Activated naive CD8-positive, alpha-beta T cell treated with anti-CD3 and anti-CD28 coated beads, Interleukin-2, amount 50 U/mL, for 24 hours (primary cell): Measurements from ENCODE around the gene CUL9.
A peak's percentile ranks its signal among the peaks of the same experiment; 100 is the strongest.

ENCODE experiments used
- ATAC-seq: fragments of 150-1000 bp; cut with Tn5 transposase; one replicate; pipeline ENCODE4 v1.10.0; 2021
- DNase-seq: peaks from one replicate; pipeline ENCODE4 v3.0.0; 2021
- H3K27ac Mint-ChIP-seq: one replicate; pipeline ENCODE4 v1.8.0; 2021; ENCODE audit warnings: mild to moderate bottlenecking, mixed read lengths
- H3K27me3 Mint-ChIP-seq: one replicate; pipeline ENCODE4 v1.8.0; 2021; ENCODE audit warnings: mixed read lengths
- H3K36me3 Mint-ChIP-seq: one replicate; pipeline ENCODE4 v1.8.0; 2021; ENCODE audit warnings: low read depth, mixed read lengths
- H3K4me1 Mint-ChIP-seq: one replicate; pipeline ENCODE4 v1.8.0; 2021; ENCODE audit warnings: mixed read lengths
- H3K4me3 Mint-ChIP-seq: one replicate; pipeline ENCODE4 v1.8.0; 2021; ENCODE audit warnings: mild to moderate bottlenecking, moderate library complexity, mixed read lengths
- H3K9me3 Mint-ChIP-seq: one replicate; pipeline ENCODE4 v1.8.0; 2021; ENCODE audit warnings: mixed read lengths

CUL9 gene

GRCh38 chr6:43221046-43221972, 39.3 kb downstream of the CUL9 start:
- no peaks in the 10 kb centered on the region for H3K9me3 Mint-ChIP-seq
- H3K27me3 Mint-ChIP-seq = no peaks in the 10 kb centered on the region
- H3K36me3 Mint-ChIP-seq = peaks cover 25% of the 10 kb centered on the region
- H3K4me3 Mint-ChIP-seq = no peak overlapping the region
- H3K27ac Mint-ChIP-seq = no peak overlapping the region
- ATAC-seq (no peak), DNase-seq (no peak)
- peaks cover 45% of the 10 kb centered on the region for H3K4me1 Mint-ChIP-seq

GRCh38 chr6:43222418-43223059, 40.5 kb downstream of the CUL9 start:
- no peak overlapping the region for H3K4me3 Mint-ChIP-seq
- no peaks in the 10 kb centered on the region for H3K27me3 Mint-ChIP-seq
- no peak for DNase-seq
- ATAC-seq = no peak
- H3K27ac Mint-ChIP-seq = peak overlapping the region; percentile 50
- no peaks in the 10 kb centered on the region for H3K9me3 Mint-ChIP-seq
- peaks cover 52% of the 10 kb centered on the region for H3K4me1 Mint-ChIP-seq
- H3K36me3 Mint-ChIP-seq = peaks cover 29% of the 10 kb centered on the region

GRCh38 chr6:43223175-43223574, 41.2 kb downstream of the CUL9 start:
- no peak for ATAC-seq
- DNase-seq = no peak
- Mint-ChIP-seq H3K27me3 (no peaks in the 10 kb centered on the region), H3K9me3 (no peaks in the 10 kb centered on the region), H3K4me3 (no peak overlapping the region), H3K27ac (peak overlapping the region; percentile 50), H3K4me1 (peaks cover 59% of the 10 kb centered on the region), H3K36me3 (peaks cover 31% of the 10 kb centered on the region)

- peak overlapping the region; percentile 33 for H3K4me3 Mint-ChIP-seq
- H3K36me3 Mint-ChIP-seq = peaks cover 26% of the 10 kb centered on the region
- peak overlapping the region; percentile 8 for H3K27ac Mint-ChIP-seq
- no peaks in the 10 kb centered on the region for H3K9me3 Mint-ChIP-seq
- peaks cover under 1% of the 10 kb centered on the region for H3K27me3 Mint-ChIP-seq
- H3K4me1 Mint-ChIP-seq = peaks cover 68% of the 10 kb centered on the region
- ATAC-seq (no peak), DNase-seq (no peak)
Observed at GRCh38 chr6:43226192-43226851, 44.3 kb downstream of the CUL9 start.

GRCh38 chr6:43228951-43229802, 47.2 kb downstream of the CUL9 start, which contains the start of gene DNPH1:
Gene DNPH1, minus strand, starts transcription at chr6:43229481. Its CDS starts 25 bp downstream, at chr6:43229456.
- H3K4me3 Mint-ChIP-seq = peak within 1 kb of the TSS; percentile 91
- peak within 1 kb of the TSS; percentile 91 for H3K27ac Mint-ChIP-seq
- peaks cover 47% of the 10 kb centered on the region for H3K4me1 Mint-ChIP-seq
- peak; percentile 88 for DNase-seq
- H3K9me3 Mint-ChIP-seq = no peaks in the 10 kb centered on the region
- H3K36me3 Mint-ChIP-seq = peaks cover 22% of the 10 kb centered on the region
- H3K27me3 Mint-ChIP-seq = peaks cover 3% of the 10 kb centered on the region
- peak; percentile 86 for ATAC-seq

GRCh38 chr6:43229803-43230620, 48.0 kb downstream of the CUL9 start:
- Mint-ChIP-seq H3K27ac (peak overlapping the region; percentile 87), H3K4me3 (peak overlapping the region; percentile 91), H3K9me3 (no peaks in the 10 kb centered on the region), H3K36me3 (peaks cover 20% of the 10 kb centered on the region), H3K27me3 (peaks cover 3% of the 10 kb centered on the region), H3K4me1 (peaks cover 40% of the 10 kb centered on the region)
- ATAC-seq (no peak), DNase-seq (no peak)

GRCh38 chr6:43231053-43231452, 49.1 kb downstream of the CUL9 start:
- Mint-ChIP-seq H3K27me3 (peaks cover 3% of the 10 kb centered on the region), H3K4me1 (peaks cover 29% of the 10 kb centered on the region), H3K4me3 (no peak overlapping the region), H3K9me3 (no peaks in the 10 kb centered on the region), H3K36me3 (peaks cover 12% of the 10 kb centered on the region), H3K27ac (no peak overlapping the region)
- no peak for DNase-seq
- ATAC-seq = no peak

GRCh38 chr6:43231735-43232450, 49.9 kb downstream of the CUL9 start:
- H3K36me3 Mint-ChIP-seq = peaks cover 8% of the 10 kb centered on the region
- H3K27me3 Mint-ChIP-seq = peaks cover 5% of the 10 kb centered on the region
- no peak for DNase-seq
- H3K9me3 Mint-ChIP-seq = no peaks in the 10 kb centered on the region
- no peak for ATAC-seq
- no peak overlapping the region for H3K4me3 Mint-ChIP-seq
- no peak overlapping the region for H3K27ac Mint-ChIP-seq
- peaks cover 21% of the 10 kb centered on the region for H3K4me1 Mint-ChIP-seq

GRCh38 chr6:43235841-43236240, 53.8 kb downstream of the CUL9 start:
- Mint-ChIP-seq H3K4me1 (no peaks in the 10 kb centered on the region), H3K4me3 (no peak overlapping the region), H3K36me3 (no peaks in the 10 kb centered on the region), H3K27me3 (peaks cover 26% of the 10 kb centered on the region), H3K27ac (no peak overlapping the region), H3K9me3 (peaks cover 5% of the 10 kb centered on the region)
- DNase-seq (no peak), ATAC-seq (no peak)

GRCh38 chr6:43239054-43239453, 57.1 kb downstream of the CUL9 start:
- peaks cover 26% of the 10 kb centered on the region for H3K27me3 Mint-ChIP-seq
- peaks cover 5% of the 10 kb centered on the region for H3K9me3 Mint-ChIP-seq
- no peak overlapping the region for H3K4me3 Mint-ChIP-seq
- no peak for DNase-seq
- no peaks in the 10 kb centered on the region for H3K4me1 Mint-ChIP-seq
- H3K36me3 Mint-ChIP-seq = no peaks in the 10 kb centered on the region
- ATAC-seq = no peak
- no peak overlapping the region for H3K27ac Mint-ChIP-seq

GRCh38 chr6:43240950-43241349, 59.0 kb downstream of the CUL9 start:
- no peaks in the 10 kb centered on the region for H3K4me1 Mint-ChIP-seq
- H3K9me3 Mint-ChIP-seq = peaks cover 5% of the 10 kb centered on the region
- DNase-seq (no peak), ATAC-seq (no peak)
- H3K36me3 Mint-ChIP-seq = no peaks in the 10 kb centered on the region
- H3K27me3 Mint-ChIP-seq = peaks cover 26% of the 10 kb centered on the region
- H3K27ac Mint-ChIP-seq = no peak overlapping the region
- H3K4me3 Mint-ChIP-seq = no peak overlapping the region

- no peak for ATAC-seq
- no peaks in the 10 kb centered on the region for H3K36me3 Mint-ChIP-seq
- no peak overlapping the region for H3K4me3 Mint-ChIP-seq
- peaks cover 23% of the 10 kb centered on the region for H3K27me3 Mint-ChIP-seq
- DNase-seq = no peak
- H3K27ac Mint-ChIP-seq = no peak overlapping the region
- H3K9me3 Mint-ChIP-seq = peaks cover 5% of the 10 kb centered on the region
- H3K4me1 Mint-ChIP-seq = peaks cover under 1% of the 10 kb centered on the region
Observed at GRCh38 chr6:43241446-43241845, 59.5 kb downstream of the CUL9 start.
